H1 (cell line): ENCODE measurements around the gene SLX9. TPM values are rescaled to one million over a fixed set of nuclear protein-coding genes. Genes with fewer than 3 reads are reported as not detected.

Source experiments
- BRCA1 ChIP-seq: IDR thresholded peaks from 2 replicates; pipeline ENCODE4 v1.6.1; 2012; ENCODE audit warnings: low read depth, low read length, improper control_type of control experiment
- CTBP2 ChIP-seq: IDR thresholded peaks from 2 replicates; pipeline ENCODE4 v1.7.0; 2011; ENCODE audit warnings: borderline replicate concordance, mild to moderate bottlenecking, moderate library complexity, mixed read lengths, low read length; ENCODE audit not compliant: insufficient read depth, insufficient read length
- POLR2AphosphoS5 ChIP-seq: IDR thresholded peaks from 2 replicates; pipeline ENCODE4 v1.6.1; 2011; ENCODE audit warnings: low read depth, low read length
- RAD21 ChIP-seq, 2 experiments: IDR thresholded peaks in 1 of 2; conservative IDR thresholded peaks in 1 of 2; 2 replicates each; pipeline ENCODE4 v1.6.1; 2011; ENCODE audit warnings: low read depth in 2 of 2, low read length in 2 of 2, improper control_type of control experiment in 1 of 2, inconsistent platforms in 1 of 2, mild to moderate bottlenecking in 1 of 2, moderate library complexity in 1 of 2
- TAF1 ChIP-seq: IDR thresholded peaks from 2 replicates; pipeline ENCODE4 v1.6.1; 2011; ENCODE audit warnings: mild to moderate bottlenecking, low read depth, low read length
- polyA plus RNA-seq, 7 experiments: library from polyadenylated mRNA; depleted of rRNA in 3 of 7; stranded (reverse) in 5 of 7; unstranded in 2 of 7; fragments of >200 nt in 5 of 7; fragments of 200-250 nt in 2 of 7; gene quantifications; 1 replicate in 5 of 7; 2 replicates in 1 of 7; 4 replicates in 1 of 7; pipeline versions ENCODE4 v1.2.1 to v1.2.3, GENCODE V29; 2011 to 2013; ENCODE audit warnings: missing spikeins in 2 of 7, mixed read lengths in 2 of 7
- total RNA-seq: library from RNA; stranded (reverse); fragmentation: NEBNext Ultra II Directional; extraction: Animal tissue kit (Norgen Biotek cat#: 25700); gene quantifications from 2 replicates; pipeline ENCODE4 v1.2.1, GENCODE V29; 2021
- TF ChIP-seq, protein P1 (sequence below): IDR thresholded peaks from 2 replicates; pipeline ENCODE4 v1.6.1; 2011; ENCODE audit warnings: low read depth, mild to moderate bottlenecking, low read length; ENCODE audit not compliant: insufficient read depth

Gene SLX9
- total and polyA plus RNA-seq, 2 of the 8 experiments (the other 6 are each of a cell fraction or from before 2014, with no cell fraction given) = 17.7 to 57.3 TPM

DNA sequence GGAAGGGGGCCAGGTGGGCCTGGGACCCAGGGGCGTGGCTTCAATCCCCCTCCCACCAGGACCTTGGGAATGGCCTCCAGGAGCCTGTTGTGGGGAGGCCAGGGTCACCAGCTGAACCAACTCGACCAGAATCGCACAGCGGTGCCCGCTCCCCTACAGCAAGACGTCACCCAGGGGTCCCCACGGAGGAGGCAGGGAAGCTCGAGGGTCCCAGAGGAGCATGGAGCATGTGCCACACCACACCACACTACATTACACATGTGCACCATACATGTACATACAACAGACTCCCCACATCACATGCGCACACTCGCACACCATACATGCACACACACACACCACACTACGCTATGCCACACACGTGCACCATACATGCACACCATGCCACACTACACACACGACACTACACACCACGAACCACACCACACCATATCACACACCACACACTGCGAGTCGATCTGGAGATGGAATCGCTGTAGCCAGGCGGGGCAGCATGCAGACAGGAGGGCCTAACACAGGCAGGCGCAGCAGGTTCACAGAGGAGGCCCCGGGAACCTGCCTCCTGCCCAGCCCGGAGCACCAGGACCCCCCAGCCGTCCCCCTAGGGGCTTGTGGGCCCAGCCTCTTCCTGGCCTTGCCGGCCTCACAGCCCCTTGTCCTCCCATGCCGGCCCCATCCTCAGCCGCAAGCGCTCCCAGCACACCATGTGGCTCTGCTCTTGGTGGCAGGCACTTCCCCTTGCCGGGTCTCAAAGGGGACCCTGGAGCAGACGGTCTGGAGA lies 19.7 kb upstream of the SLX9 start (continued):
- TF ChIP-seq CTBP2 (no peak), RAD21 (IDR thresholded peaks at IDR 0.05 in 1 of 2, conservative IDR thresholded peaks at IDR 0.05 in 1 of 2; ENCODE audit: low read depth in 2 of 2, low read length in 2 of 2) (no peak), POLR2AphosphoS5 (no peak), TAF1 (no peak), BRCA1 (no peak)
- TF ChIP-seq, protein P1, sequence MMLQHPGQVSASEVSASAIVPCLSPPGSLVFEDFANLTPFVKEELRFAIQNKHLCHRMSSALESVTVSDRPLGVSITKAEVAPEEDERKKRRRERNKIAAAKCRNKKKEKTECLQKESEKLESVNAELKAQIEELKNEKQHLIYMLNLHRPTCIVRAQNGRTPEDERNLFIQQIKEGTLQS = no peak
